SH-SY5Y (cell line): ENCODE measurements around the gene PADI1.

ENCODE experiments used
- GATA2 ChIP-seq: IDR thresholded peaks from 2 replicates; pipeline ENCODE4 v1.6.1; 2011; ENCODE audit warnings: mild to moderate bottlenecking, low read depth, low read length
- GATA3 ChIP-seq: IDR thresholded peaks from 2 replicates; pipeline ENCODE4 v1.6.1; 2011; ENCODE audit warnings: low read depth, mild to moderate bottlenecking, low read length, moderate library complexity

- no peak for TF ChIP-seq GATA3
- no peak for TF ChIP-seq GATA2
These were observed 59.5 kb downstream of the PADI1 start for GRCh38 chr1:17264470-17264869.
